GM23338 (cell line): ENCODE results near the gene AFAP1.

Experiments
- CTCF ChIP-seq, 2 experiments: fragments of 200-600 bp in 1 of 2; sonication (generic) in 1 of 2; conservative IDR thresholded peaks; 2 replicates each; pipeline versions ENCODE4 v1.5.1 to v1.6.1; 2016 to 2017; ENCODE audit warnings: antibody characterized with exemption in 2 of 2, low read depth in 2 of 2, mild to moderate bottlenecking in 2 of 2, moderate library complexity in 1 of 2
- EZH2 ChIP-seq: fragments of 200-600 bp; sonication (generic); IDR thresholded peaks from one replicate; pipeline ENCODE4 v1.8.0; 2017; ENCODE audit warnings: antibody characterized with exemption, mild to moderate bottlenecking, low read depth; ENCODE audit not compliant: unreplicated experiment
- POLR2AphosphoS5 ChIP-seq: IDR thresholded peaks from 2 replicates; pipeline ENCODE4 v1.6.1; 2016; ENCODE audit warnings: antibody characterized with exemption, low read depth
- REST ChIP-seq: IDR thresholded peaks from one replicate; pipeline ENCODE4 v1.6.1; 2018; ENCODE audit warnings: antibody characterized with exemption; ENCODE audit not compliant: unreplicated experiment

- TF ChIP-seq CTCF (conservative IDR thresholded peaks at IDR 0.05; ENCODE audit: low read depth in 2 of 2) (no peak), REST (no peak), EZH2 (no peak), POLR2AphosphoS5 (no peak)
These were observed 200.4 kb downstream of the AFAP1 start for GRCh38 chr4:7739077-7739917.
